GM04503 (cell line): Measurements from ENCODE around the gene CHCHD6.

Experiments
- DNase-seq: peaks from one replicate; pipeline ENCODE4 v3.0.0-alpha.2; 2012; ENCODE audit warnings: low read depth

The CHCHD6 gene

DNA sequence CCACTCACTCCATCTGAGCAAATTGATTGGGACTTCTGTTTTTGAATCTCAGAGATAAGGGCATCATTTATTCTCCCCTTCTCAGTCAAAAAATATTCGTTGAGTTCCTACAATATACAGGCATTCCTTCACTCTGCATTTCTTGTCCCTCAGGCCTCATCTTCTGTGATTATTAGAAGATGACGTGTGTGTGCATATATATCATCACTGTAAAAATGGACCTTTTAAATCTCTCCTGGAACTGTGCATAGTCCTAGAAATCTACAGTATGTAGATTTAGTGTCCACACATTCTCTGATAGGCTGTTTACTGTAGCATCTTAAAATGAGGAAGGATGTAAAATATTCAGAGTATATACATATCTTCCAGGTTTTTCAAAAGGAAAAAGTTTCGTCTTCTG is 235.7 kb downstream of the CHCHD6 start:
- DNase-seq, result no peak

DNA sequence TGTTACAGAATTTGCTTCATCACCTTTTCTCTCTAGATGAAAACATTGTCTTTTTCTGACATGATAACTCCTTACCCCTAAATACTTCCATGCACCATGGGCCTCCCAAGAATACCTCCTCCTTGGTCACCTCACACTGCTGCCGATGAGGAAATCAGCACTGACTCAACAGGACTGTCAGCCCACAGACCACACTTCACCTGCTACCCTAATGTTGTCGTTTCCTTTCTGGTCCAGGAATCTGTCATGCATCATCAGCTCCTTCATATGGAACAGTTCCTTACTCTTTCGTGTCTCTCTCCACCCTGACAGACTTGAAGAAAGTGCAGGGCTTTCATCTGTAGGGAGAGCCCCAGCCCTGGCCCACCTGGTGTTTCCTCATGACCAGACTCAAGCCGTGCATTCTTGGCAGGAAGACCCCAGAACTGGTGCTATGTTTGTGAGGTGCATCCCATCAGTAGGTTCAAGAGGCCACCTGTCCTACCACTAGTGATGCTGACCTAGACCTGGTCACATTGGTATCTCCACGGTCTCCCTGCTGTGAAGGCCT is 237.8 kb downstream of the CHCHD6 start:
- DNase-seq, result no peak

DNA sequence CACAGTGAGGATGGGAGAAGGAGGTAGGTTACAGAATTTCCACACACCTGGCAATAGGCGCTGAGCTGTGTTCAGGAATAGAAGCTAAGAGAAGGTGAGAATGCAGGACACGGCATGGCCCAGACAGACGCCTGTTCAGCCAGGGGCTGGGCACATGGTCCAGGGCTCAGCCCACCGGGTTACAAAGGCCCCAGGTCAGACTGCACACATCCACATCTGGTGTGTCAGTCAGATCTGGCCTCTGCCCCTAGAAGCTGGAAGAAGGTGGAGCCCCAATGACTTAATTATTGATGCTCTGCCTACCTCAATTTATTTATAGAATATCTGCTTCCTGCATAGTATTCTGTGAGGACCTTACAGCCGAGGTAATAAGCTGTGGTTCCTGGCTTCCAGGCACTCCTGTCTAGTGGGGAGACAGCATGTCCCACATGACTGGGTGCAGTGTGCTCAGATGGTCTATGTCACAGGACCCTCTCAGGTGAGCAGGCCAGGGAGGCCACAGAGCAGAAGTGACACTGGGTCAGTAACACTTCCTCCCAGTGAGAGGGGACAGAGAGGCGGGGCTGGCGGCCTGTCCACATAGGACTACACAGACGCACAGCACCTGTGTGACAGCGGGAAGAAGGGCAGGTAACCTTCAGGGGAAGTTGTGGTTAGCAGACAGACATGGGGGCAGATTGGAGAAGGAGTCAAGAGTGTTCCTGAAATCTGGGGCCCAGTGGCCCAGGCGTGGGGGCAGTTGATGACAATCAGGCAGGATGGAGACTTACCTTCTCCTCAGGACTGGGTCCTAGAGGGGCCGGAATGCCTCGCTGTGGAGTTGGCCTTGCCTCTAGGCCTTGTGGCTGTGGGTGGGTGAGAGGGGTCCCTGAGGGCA is 240.3 kb downstream of the CHCHD6 start:
- no peak for DNase-seq

DNA sequence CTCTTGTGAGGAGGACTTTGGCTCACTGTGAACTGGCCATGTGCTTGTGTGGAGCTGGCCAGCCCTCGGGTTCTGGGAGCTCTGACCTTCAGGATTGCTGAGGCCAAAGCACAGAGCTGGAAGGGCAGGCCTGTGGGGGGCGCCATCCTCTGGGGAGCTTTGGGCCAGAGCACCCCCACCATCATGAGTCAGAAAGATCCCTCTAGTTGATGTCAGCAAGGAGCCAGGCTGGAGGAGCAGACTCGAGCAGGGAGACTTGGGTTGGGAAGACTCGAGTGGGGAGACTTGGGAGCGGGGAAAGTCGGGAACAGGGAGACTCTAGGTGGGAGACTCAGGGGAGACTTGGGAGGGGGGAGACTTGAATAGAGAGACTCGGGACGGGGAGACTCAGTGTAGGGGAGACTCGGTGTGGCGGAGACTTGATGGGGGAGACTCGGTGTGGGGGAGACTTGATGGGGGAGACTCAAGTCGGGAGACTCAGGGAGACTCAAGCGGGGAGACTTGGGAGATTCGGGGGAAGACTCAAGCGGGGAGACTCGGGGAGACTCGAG is 241.2 kb downstream of the CHCHD6 start:
- DNase-seq, result no peak

DNA sequence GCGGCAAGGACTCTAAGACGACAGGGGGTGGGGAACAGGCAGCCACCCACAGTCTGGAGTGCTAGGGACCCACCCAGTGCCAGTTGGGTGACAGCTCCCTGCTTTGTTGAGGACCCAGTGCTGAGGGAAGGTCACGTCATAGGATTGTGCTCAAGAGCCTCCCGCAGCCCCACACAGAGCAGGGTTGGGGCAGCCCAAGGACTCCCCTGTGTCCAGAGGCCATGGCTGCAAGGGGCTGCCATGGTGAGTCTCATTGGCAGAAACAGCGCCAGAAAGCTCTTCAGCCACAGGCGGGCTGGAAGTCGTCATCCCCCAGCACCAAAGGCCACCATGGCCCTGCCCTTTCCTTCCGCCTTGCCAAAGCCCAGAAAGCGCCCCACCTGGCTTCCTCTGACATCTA is 241.9 kb downstream of the CHCHD6 start:
- no peak for DNase-seq

DNA sequence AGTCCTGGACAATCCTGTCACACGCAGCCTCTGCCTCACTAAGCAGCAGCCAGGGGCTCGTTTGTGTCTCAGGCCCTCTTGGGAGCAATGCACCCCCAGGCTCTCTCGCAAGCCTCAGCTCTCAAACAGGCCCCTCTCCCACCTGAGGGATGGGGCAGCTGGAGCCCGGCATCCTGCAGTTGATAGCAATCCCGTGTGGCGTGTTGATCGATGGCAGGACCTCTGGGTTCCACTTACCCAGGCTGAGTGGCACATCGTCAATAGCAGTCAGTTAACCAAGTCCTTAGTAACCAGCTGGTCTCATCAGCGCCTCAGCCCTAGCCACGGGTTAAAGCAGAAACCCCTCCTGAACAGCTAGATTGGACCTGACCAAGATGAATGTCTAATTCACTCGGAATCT is 242.4 kb downstream of the CHCHD6 start:
- DNase-seq, result no peak

DNA sequence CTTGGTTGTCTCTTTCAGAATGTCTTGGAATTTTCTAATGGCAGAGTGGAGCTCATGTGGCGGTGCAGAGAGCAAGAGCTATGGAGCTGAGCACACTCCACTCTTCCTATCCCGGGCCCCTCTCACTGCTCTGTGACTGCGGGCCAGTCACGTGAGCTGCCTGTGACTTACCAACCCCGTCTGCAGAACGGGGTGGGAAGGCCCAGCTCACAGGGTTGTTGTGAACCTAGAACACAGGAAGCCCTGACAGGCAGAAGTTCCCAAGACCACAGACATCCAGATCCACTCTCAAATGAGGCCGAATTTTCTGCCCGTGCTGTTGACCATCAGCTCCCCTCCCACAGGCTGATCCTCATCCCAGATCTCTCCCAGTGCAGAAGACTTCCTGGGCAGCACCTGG is 243.4 kb downstream of the CHCHD6 start:
- DNase-seq, result no peak

DNA sequence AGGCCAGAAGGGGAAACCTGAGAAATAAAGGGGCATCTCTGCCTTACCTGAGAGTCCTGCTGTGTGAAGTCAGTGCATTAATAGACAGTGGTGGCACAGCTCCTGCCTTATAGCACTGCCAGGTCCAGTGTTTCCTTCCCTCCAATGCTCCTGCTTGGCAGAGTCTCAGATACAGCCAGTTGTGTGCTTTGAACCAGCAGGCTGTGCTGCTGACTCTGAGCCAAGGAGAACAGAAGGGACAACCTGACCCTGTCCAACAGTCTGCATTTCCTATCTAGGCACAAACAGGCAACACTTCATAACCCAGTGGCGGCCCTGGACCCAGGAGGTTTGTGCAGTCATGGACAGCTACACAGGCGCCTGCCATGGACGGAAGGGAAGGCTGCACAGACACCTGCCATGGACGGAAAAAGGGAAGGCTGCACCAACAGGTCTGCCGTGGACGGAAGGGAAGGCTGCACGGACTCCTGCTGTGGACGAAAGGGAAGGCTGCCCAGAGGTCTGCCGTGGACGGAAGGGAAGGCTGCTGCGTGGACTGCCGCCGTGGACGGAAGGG is 245.0 kb downstream of the CHCHD6 start:
- DNase-seq, result no peak

DNA sequence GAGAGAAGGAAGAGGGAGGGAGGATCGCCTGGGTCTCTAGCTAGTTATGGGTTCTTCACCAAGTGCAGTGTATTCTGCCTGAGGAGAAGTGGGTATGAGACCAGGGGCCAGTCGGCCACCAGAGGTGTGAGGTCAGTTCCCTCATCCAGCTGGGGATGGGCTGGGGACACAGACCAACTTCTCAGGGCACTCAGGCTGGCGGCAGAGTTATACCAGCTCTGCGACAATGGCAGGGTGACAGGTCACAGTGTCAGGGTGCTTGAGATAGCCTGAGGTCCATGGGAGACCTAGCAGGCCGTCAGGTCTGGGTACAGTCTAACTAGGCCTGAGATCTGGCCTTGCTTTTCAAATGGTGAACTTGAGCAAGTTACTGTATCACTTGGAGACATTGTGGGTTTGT is 247.5 kb downstream of the CHCHD6 start:
- no peak for DNase-seq

DNA sequence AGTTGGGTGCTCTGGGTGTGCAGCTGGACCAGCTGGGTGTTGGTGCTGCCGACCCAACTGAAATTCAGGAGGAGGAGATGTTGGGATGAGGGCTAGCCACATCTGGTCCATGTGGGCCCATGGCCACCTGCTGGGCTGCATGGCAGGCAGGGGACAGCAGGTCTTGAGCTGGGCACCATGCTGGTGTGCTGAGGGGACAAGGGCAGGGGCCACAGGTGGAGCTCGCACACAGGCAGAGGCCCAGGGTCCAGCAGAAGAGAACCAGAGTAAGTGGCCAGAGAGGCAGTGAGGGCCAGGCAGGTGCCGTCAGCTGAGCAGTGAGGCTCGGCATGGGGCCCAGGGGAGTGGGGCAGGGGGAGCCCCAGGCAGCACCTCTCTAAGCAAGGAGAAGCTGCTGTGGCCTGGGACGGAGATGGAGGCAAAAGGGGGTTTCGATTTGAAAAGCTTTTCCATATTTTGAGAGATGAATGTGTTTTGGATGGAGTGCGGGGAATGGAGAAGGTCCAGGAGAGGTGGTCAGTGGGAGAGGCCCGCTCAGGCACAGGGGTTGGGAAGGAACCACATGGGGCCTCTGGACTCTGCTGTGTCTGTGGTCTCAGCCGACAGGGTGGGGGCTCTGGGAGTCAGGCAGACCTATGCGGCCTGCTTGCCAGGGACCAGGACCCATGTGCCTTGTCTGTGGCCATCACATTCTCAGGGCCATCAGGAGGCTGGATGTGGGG is 248.4 kb downstream of the CHCHD6 start:
- no peak for DNase-seq

DNA sequence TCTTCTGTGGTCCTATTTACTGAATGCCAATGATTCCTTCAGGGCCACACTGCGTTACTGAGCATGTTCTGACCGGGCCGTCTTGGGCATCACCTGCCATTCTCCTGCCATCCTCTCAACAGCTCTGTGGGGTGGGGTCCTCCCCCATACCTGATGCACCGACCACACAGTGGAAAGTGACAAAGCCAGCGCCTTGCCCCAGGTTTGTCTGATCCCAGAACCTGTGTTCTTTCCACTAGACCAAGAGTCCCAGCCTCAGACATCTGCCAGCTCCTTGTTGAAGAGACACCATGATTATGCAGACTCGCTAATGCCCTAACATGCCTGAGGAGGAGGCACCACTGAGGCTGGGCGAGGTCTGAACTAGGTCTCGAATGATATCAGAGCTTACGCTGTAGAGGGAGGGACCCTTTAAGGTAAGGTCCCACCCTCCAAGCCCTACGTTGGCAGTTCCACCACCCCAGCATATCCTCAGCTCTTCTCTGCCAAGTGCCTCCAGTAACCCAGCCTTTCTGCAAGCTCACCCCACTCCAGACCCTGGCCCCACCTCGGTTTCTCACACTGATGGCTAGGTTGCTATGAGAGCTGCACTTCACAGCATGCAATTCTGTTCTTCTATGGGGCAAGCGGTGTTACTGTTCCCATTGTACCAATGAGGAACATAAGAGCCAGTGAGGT is 249.1 kb downstream of the CHCHD6 start:
- DNase-seq, result no peak

DNA sequence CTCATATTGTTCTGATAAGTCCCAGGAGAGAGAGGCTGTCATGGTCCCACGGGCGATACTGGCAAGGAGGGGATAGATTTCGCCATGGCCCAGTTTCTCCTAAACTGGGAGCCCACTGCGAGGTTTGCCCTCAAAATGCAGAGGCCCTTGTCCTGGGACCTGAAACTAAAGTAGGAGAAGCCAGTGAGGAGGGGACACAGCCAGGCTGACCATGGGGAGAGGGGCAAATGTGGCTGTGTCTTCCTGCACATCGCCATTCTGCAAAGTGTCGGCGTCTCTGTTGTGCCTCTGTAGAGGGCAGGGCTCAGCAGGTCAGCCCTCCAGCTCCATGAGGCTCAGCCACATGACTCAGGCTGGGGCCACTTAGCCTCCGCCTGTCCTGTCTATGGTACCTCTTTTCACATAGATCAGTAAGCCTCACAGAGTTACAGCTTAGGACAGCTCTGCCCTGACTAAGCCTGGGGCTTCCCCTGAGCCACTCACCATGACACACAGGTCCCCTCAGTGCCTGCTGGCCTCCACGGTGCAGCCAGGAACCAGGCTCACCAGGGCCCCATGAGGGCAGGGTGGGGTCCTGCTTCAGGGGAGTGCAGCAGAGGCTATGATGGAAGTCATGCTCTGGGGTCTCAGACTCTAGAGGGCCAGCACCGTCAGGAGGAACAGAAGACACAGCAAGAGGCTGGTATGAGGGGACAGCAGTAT is 250.3 kb downstream of the CHCHD6 start:
- DNase-seq, result no peak

DNA sequence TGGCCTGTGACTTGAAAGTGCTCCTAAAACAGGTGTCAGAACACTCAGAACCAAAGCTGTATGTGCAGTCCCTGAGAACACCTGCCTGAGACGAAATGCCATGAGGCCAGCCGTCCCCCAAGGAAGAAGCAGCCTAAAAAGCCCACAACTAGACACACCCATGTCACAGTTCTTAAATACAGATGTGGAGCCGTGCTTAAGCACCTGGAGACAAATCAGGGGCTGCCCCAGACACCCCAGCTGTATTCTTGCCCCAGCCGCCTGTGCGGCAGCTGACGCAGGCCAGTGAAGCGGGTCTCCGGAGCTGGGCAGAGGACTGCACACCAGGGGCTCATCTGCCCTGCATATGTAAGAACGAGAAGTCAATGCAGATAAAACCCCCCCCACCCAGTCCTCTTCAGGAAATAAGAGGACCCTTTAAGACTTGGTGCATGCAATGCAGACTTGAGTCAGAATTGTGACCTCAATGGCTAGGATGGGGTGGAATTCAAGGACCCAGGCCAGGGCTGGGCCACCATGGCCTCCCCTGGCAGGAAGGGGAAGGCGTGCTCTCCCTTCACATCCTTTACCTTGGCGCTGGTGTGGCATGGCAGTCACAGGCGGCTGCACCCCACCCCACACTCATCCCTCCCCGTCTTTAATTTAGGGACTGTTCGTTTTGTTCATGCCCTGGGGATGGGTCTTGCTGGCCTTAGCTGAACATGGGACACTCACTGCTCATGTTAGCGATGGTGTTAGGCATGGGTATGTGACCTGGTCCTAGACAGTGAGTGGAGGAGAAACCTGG is 251.2 kb downstream of the CHCHD6 start:
- DNase-seq, result no peak

DNA sequence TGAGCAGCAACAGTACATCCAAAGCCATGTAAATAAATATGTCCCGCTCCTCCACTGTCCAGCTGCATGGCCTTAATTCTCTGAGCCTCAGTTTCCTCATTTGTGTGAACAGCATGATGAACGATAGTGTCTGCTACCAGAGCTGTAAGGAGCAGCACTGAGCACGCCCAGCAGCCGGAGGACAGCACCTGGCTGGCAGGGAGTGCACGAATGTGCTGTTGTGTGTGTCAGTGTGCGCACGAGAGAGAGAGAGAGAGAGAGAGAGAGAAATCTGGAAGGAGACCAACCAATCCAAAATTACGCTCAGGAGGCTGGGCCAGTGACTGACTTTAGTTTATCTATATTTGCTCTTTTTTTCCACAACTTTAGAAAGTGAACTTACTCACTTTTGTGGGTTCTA is 252.3 kb downstream of the CHCHD6 start:
- DNase-seq, result no peak

DNA sequence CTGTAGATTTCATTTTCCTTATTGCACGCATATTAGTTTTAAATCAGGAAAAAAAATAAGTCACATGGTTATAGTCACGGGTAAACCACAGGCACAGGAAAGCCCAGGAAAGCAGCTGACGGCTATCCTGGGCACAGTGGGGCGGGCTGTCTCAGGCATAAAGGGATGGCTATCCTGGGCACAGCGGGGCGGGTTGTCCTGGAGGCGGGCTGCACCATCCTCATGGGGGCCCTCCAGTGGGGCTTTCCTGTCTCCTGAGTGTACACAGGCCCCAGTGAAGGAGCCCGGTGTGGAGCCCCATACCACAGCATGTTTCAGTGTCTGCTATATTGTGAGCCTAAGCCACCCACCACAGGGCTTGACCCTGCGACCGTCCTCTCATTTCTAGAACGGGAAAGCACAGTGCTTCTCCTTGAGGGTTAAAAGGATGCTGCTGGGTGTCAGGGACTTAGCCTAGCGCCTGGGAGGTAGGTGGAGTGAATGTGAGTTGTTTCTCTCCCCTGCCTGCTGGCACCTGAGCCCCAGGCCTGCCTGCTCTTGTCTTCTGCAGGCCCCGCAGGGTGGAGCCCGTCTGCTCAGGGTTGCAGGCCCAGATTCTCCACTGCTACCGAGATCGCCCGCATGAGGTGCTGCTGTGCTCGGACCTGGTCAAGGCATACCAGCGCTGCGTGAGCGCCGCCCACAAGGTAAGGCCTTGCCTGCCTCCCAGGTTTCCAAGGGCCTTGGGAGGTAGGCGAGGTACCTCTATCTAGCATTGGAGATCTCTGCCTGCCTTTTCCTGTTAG is 253.0 kb downstream of the CHCHD6 start:
- DNase-seq, result no peak

DNA sequence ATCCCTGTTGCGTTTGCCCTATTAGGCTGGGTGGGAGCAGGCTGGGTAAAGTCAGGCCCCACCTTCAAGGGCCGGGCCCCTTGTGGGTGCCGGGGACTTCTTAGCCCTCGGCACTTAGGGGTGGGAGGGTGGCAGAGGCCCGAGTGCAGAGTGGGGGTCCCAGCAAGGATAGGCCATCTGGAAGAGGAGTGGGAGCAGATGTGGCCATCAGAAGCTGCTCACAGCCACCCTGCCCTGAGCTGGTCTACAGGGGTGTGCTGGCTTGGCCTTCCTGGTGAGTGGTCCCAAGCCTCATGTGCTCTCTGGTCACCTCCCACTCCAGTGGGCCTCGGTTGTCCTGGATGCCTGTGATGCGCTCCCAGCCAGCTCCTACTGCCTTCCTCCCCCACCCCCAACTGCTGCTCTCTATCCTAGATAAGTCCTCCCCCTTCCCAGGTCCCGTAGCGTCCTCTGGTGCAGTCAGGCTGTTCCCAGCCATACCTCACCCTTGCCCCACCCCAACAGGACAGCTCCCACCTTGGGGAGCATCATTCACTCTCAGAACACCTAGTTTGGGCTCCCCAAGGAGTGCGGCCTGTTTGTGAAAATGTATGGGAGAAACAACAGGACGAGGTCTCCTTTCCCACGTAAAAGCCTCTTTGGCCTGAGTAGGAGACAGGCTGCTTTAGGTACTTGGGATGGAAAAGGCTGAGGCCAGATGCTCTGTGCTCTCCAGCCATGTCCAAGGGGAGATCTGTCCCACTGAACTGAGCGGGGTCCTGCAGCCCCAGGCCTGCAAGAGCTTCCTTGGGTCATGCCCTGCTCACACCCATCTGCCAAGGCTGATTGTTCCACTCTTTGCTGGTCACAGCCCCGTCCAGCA is 254.0 kb downstream of the CHCHD6 start:
- no peak for DNase-seq

DNA sequence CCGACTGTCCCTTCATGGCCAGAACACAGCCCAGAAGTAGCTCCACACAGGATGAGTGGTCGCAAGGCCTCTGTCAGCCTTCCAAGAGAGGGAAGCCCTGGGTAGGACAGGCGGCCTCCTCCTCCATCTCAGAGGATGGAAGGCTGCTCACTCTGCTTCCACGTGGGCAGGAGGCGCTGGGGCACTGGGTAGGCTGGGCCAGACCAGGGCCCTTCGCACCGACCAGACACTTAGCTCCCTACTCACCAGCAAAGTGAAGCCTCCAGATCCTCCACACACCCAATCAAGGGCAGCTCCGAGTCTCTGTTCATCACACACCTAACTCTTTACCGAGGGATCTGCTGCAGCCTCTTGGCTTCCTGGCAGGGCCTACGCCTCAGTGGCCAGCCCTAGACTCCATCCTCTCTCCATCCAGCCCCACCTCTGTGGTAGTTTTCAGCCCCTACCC is 254.6 kb downstream of the CHCHD6 start:
- DNase-seq, result no peak

DNA sequence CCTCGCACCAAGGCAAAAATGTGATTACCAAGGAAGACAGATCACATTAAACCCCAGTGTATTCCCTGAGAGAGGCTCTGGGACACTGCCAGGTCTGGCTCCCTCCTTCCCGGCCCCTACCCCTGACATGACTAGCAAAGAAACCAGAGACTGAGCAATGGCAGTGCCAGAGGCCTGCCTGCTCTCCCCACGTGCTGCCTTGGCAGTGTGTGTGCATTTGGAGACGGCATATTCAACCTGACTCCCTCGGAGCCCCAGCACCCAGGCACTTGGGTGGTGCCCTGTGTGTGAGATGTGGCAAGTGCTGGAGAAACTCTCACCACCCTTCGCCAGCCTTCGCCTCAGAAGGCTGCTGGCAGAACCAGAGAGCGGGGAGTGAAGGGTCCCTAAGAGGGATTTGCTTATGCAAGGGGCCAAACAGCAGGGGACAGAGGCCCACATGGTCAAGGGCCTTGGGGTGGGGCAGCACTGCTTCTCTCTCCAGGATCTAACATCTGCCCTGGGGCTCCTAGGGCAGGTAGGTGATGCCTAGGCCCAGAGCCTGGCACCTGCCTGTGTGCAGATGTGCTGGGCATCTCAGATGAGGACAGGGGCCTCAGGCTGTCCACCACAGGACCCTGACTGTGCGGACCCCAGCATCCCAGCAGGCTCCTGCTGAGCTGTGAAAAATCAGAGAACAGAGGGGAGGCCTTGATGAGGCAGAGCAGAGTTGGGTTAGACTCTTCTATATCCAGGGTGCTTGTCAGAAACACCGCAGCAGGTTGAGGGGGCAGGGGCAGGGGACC is 255.3 kb downstream of the CHCHD6 start:
- DNase-seq, result no peak
